Adrenal gland (tissue), 12 donors: Measurements from ENCODE around the gene FARS2. TPM values are rescaled to one million over a fixed set of nuclear protein-coding genes. Genes with fewer than 3 reads are reported as not detected.

Experiments used
- DNase-seq, 7 donors: peaks; one replicate each; pipeline ENCODE4 v3.0.0-alpha.2; 2019 to 2020
- H3K27ac ChIP-seq, 5 donors: fragments of 200-600 bp; sonication (generic) in 4 of 5; 1 replicate in 3 of 5; 2 replicates in 2 of 5; pipeline versions ENCODE4 v1.5.1 to v1.8.0; 2016 to 2020; ENCODE audit warnings: mild to moderate bottlenecking in 1 of 5
- H3K27me3 ChIP-seq: fragments of 200-600 bp; 2 replicates; pipeline ENCODE4 v1.8.0; 2021
- H3K36me3 ChIP-seq, 2 donors: fragments of 200-600 bp; replicated peaks in 1 of 2; 1 replicate in 1 of 2; 2 replicates in 1 of 2; pipeline versions ENCODE4 v1.5.1 to v1.8.0; 2018 to 2022
- H3K4me1 ChIP-seq, 2 donors: fragments of 200-600 bp; replicated peaks in 1 of 2; 1 replicate in 1 of 2; 2 replicates in 1 of 2; pipeline versions ENCODE4 v1.5.1 to v1.8.0; 2018 to 2021
- H3K4me3 ChIP-seq, 4 donors: fragments of 200-600 bp; sonication (generic) in 3 of 4; one replicate each; pipeline ENCODE4 v1.5.1; 2016 to 2018
- H3K9me3 ChIP-seq, 3 donors: fragments of 200-600 bp; sonication (generic) in 1 of 3; replicated peaks in 1 of 3; 1 replicate in 2 of 3; 2 replicates in 1 of 3; pipeline versions ENCODE4 v1.5.1 to v1.8.0; 2016 to 2021
- CTCF ChIP-seq, 6 experiments: fragments of 450-650 bp in 4 of 6; fragments of 200-600 bp in 2 of 6; sonication (generic) in 1 of 6; IDR thresholded peaks; 1 replicate in 5 of 6; 2 replicates in 1 of 6; pipeline versions ENCODE4 v1.5.1 to v1.8.0; 2016 to 2021; ENCODE audit warnings: antibody characterized with exemption in 6 of 6, mild to moderate bottlenecking in 2 of 6, moderate library complexity in 1 of 6
- POLR2A ChIP-seq, 2 donors: fragments of 450-650 bp; IDR thresholded peaks; one replicate each; pipeline ENCODE4 v1.6.1; 2017; ENCODE audit warnings: antibody characterized with exemption in 2 of 2, mild to moderate bottlenecking in 2 of 2, moderate library complexity in 1 of 2
- WGBS, 4 donors: extraction: QIAGEN DNeasy Blood & Tissue Kit in 2 of 4; methylation state at CpG; one replicate each; pipeline versions ENCODE4 v1.1.5 to v1.1.7; 2013 to 2017; 5-methylcytosine and 5-hydroxymethylcytosine counted together
- intact Hi-C, 2 donors: fragments of 100-400 bp; cut with DNase I; formaldehyde crosslinking; loops; one replicate each; pipeline versions ENCODE4 v1.14.1 to v1.15.0; 2022 to 2023
- polyA plus RNA-seq, 3 donors: library from polyadenylated mRNA; stranded (reverse); fragments of 200-250 nt in 2 of 3; fragments of 350-450 nt in 1 of 3; fragmentation: Illumina TruSeq in 1 of 3; extraction: RNeasy Lipid Tissue Mini Kit (QIAGEN cat#74804) in 1 of 3; gene quantifications; one replicate each; pipeline ENCODE4 v1.2.3, GENCODE V29; 2013 to 2014
- total RNA-seq, 9 donors: library from RNA; depleted of rRNA in 4 of 9; stranded (reverse); fragments of >200 nt in 4 of 9; fragments of 120-200 nt in 1 of 9; fragmentation: NEBNext Ultra II Directional in 1 of 9; extraction: Animal tissue kit (Norgen Biotek cat#: 25700) in 1 of 9; gene quantifications; one replicate each; pipeline versions ENCODE4 v1.1.0 to v1.2.4, GENCODE V29; 2013 to 2023
- donor health status: healthy with polysubstance abuse.
- donor health status: Bipolar disorder and iron deficiency.
- donor health status: DM: yes; HTN: yes; CAD: no.
- donor health status: DM: no; HTN: no; CAD: no.
- donor health status: DM: no; HTN: no; CAD: no.
- donor health status: DM: yes; HTN: yes; CAD: no.

Gene FARS2
- total and polyA plus RNA-seq, 12 donors, result 7.2 to 55.2 (median 19.8) TPM

- no peak overlapping the region for H3K27ac ChIP-seq
- intact Hi-C loops, result no loop called here
- peaks cover 0 to 7% of the 10 kb centered on the region in 2 donors for H3K4me1 ChIP-seq
- H3K4me3 ChIP-seq, result no peak overlapping the region
- 92 to 99% (median 93%) methylated on average over 5 to 7 of the region's 7 CpGs for WGBS, 4 donors
- H3K9me3 ChIP-seq, result no peaks in the 10 kb centered on the region
- TF ChIP-seq POLR2A (IDR thresholded peaks at IDR 0.05) (no peak), CTCF (IDR thresholded peaks at IDR 0.05) (no peak)
- H3K27me3 ChIP-seq, result no peaks in the 10 kb centered on the region
- no peaks in the 10 kb centered on the region for H3K36me3 ChIP-seq
- DNase-seq, result no peak
Measured at GRCh38 chr6:5286780-5287179, 25.5 kb downstream of the FARS2 start.

GRCh38 chr6:5287205-5287965 lies 26.1 kb downstream of the FARS2 start:
- Histone ChIP-seq H3K27ac (no peak overlapping the region), H3K36me3 (no peaks in the 10 kb centered on the region), H3K4me1 (peaks cover 0 to 7% of the 10 kb centered on the region in 2 donors), H3K9me3 (no peaks in the 10 kb centered on the region), H3K4me3 (no peak overlapping the region), H3K27me3 (no peaks in the 10 kb centered on the region)
- TF ChIP-seq POLR2A (IDR thresholded peaks at IDR 0.05), result no peak
- TF ChIP-seq CTCF (IDR thresholded peaks at IDR 0.05), result no peak
- no peak for DNase-seq
- 67 to 80% (median 71%) methylated on average over 12 of the region's 12 CpGs for WGBS, 4 donors
- intact Hi-C loops, result no loop called here

- H3K36me3 ChIP-seq, result no peaks in the 10 kb centered on the region
- TF ChIP-seq CTCF (IDR thresholded peaks at IDR 0.05) (no peak), POLR2A (IDR thresholded peaks at IDR 0.05) (no peak)
- no peaks in the 10 kb centered on the region for H3K9me3 ChIP-seq
- intact Hi-C loops, result no loop called here
- no peak overlapping the region for H3K4me3 ChIP-seq
- no peak overlapping the region for H3K27ac ChIP-seq
- DNase-seq, result no peak
- no peaks in the 10 kb centered on the region for H3K27me3 ChIP-seq
- peaks cover 0 to 7% of the 10 kb centered on the region in 2 donors for H3K4me1 ChIP-seq
- 80 to 87% (median 86%) methylated on average over 2 of the region's 2 CpGs for WGBS, 4 donors
Measured at GRCh38 chr6:5287966-5288297, 26.6 kb downstream of the FARS2 start.

- DNase-seq, result no peak
- Histone ChIP-seq H3K4me3 (no peak overlapping the region), H3K4me1 (peaks cover 0 to 7% of the 10 kb centered on the region in 2 donors), H3K9me3 (no peaks in the 10 kb centered on the region), H3K27ac (no peak overlapping the region), H3K36me3 (no peaks in the 10 kb centered on the region), H3K27me3 (no peaks in the 10 kb centered on the region)
- no peak for TF ChIP-seq POLR2A (IDR thresholded peaks at IDR 0.05)
- no peak for TF ChIP-seq CTCF (IDR thresholded peaks at IDR 0.05)
- intact Hi-C loops, result no loop called here
- WGBS, 4 donors, result 71 to 100% (median 93%) methylated on average over 1 of the region's 1 CpG
Measured at GRCh38 chr6:5290097-5290496, 28.8 kb downstream of the FARS2 start.
